ENCODE measurements around the gene IGF2BP1.

Gene IGF2BP1

DNA sequence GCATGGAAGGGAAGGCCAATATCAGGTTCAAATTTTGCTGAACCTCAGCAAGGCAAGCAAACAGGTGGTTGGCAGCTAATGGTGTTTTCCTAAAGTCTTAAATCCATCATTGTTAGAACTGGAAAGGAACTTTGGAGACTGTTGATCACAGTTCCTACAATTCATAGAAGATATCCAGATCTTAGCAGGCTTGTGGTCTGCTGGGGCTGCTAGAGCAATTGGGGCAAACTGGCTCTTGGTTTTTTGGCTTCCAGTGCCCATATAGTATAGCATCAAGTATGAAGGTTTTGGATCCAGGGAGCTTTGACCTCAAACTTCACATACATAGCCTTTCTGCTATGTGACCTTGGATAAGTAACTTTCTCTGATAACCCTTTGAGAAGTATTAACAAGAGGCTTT lies 49.7 kb downstream of the IGF2BP1 start:
- TF ChIP-seq, protein P1, sequence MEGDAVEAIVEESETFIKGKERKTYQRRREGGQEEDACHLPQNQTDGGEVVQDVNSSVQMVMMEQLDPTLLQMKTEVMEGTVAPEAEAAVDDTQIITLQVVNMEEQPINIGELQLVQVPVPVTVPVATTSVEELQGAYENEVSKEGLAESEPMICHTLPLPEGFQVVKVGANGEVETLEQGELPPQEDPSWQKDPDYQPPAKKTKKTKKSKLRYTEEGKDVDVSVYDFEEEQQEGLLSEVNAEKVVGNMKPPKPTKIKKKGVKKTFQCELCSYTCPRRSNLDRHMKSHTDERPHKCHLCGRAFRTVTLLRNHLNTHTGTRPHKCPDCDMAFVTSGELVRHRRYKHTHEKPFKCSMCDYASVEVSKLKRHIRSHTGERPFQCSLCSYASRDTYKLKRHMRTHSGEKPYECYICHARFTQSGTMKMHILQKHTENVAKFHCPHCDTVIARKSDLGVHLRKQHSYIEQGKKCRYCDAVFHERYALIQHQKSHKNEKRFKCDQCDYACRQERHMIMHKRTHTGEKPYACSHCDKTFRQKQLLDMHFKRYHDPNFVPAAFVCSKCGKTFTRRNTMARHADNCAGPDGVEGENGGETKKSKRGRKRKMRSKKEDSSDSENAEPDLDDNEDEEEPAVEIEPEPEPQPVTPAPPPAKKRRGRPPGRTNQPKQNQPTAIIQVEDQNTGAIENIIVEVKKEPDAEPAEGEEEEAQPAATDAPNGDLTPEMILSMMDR (IDR thresholded peaks at IDR 0.05), result no peak
- TF ChIP-seq ZFX (IDR thresholded peaks at IDR 0.05; ENCODE audit: borderline replicate concordance), result no peak
- H3K27ac ChIP-seq, result no peak overlapping the region

DNA sequence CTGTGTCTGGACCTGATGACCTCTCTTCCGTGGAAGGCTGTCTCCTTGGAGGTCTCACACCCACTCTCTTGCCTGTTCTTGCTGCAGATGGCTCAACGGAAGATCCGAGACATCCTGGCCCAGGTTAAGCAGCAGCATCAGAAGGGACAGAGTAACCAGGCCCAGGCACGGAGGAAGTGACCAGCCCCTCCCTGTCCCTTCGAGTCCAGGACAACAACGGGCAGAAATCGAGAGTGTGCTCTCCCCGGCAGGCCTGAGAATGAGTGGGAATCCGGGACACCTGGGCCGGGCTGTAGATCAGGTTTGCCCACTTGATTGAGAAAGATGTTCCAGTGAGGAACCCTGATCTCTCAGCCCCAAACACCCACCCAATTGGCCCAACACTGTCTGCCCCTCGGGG lies 52.1 kb downstream of the IGF2BP1 start:
- H3K27ac ChIP-seq, result no peak overlapping the region
- TF ChIP-seq, protein P1 (IDR thresholded peaks at IDR 0.05), result no peak
- TF ChIP-seq ZFX (IDR thresholded peaks at IDR 0.05; ENCODE audit: borderline replicate concordance), result no peak

DNA sequence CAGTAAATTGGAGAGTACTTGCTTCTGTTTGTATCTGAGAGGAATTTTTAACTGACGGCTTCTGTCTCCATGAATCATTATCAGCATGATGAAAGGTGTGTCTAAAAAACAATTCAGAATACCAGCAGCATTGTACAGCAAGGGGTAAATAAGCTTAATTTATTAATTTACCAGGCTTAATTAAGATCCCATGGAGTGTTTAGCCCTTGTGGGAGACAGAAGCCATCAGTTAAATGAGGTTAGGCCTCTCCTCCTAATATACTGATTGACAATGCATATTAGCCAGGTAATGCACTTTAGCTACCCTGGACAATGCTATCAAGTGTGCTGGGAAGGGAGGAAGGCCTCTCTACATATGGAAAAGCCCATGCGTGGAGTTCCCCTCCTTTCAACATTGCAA lies 53.4 kb downstream of the IGF2BP1 start:
- H3K27ac ChIP-seq, result no peak overlapping the region
- TF ChIP-seq, protein P1 (IDR thresholded peaks at IDR 0.05), result no peak
- TF ChIP-seq ZFX (IDR thresholded peaks at IDR 0.05; ENCODE audit: borderline replicate concordance), result no peak

DNA sequence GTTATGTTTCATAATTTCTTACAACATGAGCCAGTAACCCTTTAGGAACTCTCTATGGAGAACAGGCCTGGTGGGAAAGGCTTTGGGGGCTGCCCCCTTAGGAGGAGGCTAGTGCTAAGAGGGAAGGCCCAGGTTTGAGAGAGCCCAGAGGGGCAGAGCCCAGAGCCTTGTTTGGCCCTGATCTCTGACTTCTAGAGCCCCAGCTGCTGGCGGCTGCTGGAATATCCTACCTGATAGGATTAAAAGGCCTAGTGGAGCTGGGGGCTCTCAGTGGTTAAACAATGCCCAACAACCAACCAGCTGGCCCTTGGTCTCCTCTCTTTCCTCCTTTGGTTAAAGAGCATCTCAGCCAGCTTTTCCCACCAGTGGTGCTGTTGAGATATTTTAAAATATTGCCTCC lies 54.1 kb downstream of the IGF2BP1 start:
- no peak overlapping the region for H3K27ac ChIP-seq
- TF ChIP-seq ZFX (IDR thresholded peaks at IDR 0.05; ENCODE audit: borderline replicate concordance), result no peak
- TF ChIP-seq, protein P1 (IDR thresholded peaks at IDR 0.05), result no peak

DNA sequence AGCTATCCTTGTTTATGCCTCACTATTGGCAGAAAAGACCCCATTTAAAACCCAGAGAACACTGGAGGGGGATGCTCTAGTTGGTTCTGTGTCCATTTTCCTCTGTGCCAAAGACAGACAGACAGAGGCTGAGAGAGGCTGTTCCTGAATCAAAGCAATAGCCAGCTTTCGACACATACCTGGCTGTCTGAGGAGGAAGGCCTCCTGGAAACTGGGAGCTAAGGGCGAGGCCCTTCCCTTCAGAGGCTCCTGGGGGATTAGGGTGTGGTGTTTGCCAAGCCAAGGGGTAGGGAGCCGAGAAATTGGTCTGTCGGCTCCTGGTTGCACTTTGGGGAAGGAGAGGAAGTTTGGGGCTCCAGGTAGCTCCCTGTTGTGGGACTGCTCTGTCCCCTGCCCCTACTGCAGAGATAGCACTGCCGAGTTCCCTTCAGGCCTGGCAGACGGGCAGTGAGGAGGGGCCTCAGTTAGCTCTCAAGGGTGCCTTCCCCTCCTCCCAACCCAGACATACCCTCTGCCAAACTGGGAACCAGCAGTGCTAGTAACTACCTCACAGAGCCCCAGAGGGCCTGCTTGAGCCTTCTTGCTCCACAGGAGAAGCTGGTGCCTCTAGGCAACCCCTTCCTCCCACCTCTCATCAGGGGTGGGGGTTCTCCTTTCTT lies 56.1 kb downstream of the IGF2BP1 start:
- TF ChIP-seq, protein P1 (IDR thresholded peaks at IDR 0.05), result no peak
- TF ChIP-seq ZFX (IDR thresholded peaks at IDR 0.05; ENCODE audit: borderline replicate concordance), result no peak
- no peak overlapping the region for H3K27ac ChIP-seq

DNA sequence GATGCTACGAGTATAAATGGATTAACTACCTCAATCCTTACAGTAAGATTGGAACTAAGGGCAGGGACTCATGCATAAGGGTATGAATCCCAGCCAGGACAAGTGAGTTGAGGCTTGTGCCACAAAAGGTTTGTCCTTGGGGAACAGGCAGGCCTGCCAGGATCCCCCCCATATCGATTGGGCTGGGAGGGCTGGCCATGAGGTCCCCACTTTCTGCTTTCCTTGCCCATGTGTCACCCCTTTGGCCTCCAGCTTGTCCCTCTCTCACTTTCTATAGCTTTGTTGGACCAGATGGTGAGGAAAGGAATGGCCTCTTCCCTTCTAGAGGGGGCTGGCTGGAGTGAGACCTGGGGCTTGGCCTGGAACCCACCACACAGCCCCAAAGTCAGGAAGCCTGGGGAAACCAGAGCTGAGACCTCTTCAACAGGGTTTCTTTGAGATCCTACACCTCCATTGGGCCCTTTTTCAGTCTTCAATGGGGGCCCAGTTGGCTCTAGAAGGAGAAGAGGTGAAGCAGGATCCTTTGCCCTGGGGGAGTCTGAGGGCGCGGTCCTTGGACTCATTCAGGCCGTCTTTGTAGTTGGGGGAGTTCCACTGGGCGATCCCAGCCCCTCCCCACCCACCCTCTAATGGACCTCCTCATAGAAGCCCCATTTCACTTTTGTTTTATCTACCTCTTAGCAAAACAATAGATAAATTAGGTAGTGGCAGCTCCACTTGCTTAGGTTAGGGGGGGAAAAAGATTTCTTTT lies 57.3 kb downstream of the IGF2BP1 start:
- TF ChIP-seq, protein P1 (IDR thresholded peaks at IDR 0.05), result no peak
- no peak for TF ChIP-seq ZFX (IDR thresholded peaks at IDR 0.05; ENCODE audit: borderline replicate concordance)
- no peak overlapping the region for H3K27ac ChIP-seq
